ENCODE results near the gene TGFB1.
"Not testable (repeated sequence)": the region's sequence is repeated elsewhere in the genome, so short reads cannot be mapped to it uniquely, and the experiment has no call there.

The TGFB1 gene

GRCh38 chr19:41367848-41368301, 14.2 kb upstream of the TGFB1 start:
- no peak for DNase-seq

GRCh38 chr19:41366089-41366488, 12.4 kb upstream of the TGFB1 start:
- no peak for DNase-seq

GRCh38 chr19:41364524-41365391, 11.0 kb upstream of the TGFB1 start:
- no peak for DNase-seq

- DNase-seq: peak; percentile 99
Observed at GRCh38 chr19:41363753-41364523, 10.2 kb upstream of the TGFB1 start, which contains the start of gene B9D2. TSS of gene B9D2 (minus strand) at chr19:41364149. CDS start at chr19:41363519, 630 bp downstream.

GRCh38 chr19:41363371-41363752, 9.6 kb upstream of the TGFB1 start:
- no peak for DNase-seq

GRCh38 chr19:41362143-41362847, 8.6 kb upstream of the TGFB1 start:
- no peak for DNase-seq

- DNase-seq: no peak
Observed at GRCh38 chr19:41359741-41360140, 6.0 kb upstream of the TGFB1 start.

GRCh38 chr19:41357746-41358145, 4.0 kb upstream of the TGFB1 start:
- no peak for DNase-seq

GRCh38 chr19:41356984-41357739, 3.4 kb upstream of the TGFB1 start:
- DNase-seq: no peak

- DNase-seq: no peak
Observed at GRCh38 chr19:41355802-41356201, 2.1 kb upstream of the TGFB1 start.

- DNase-seq: no peak
Observed at GRCh38 chr19:41355035-41355434, 1.3 kb upstream of the TGFB1 start.

GRCh38 chr19:41354343-41354953, 726 bp upstream of the TGFB1 start:
- no peak for DNase-seq

GRCh38 chr19:41352609-41353465, 885 bp downstream of the TGFB1 start:
- peak; percentile 78 for DNase-seq

- no peak for DNase-seq
Observed at GRCh38 chr19:41352279-41352608, 1.5 kb downstream of the TGFB1 start.

GRCh38 chr19:41351339-41352245, 2.1 kb downstream of the TGFB1 start:
- DNase-seq: peak; percentile 74

- no peak for DNase-seq
Observed at GRCh38 chr19:41350735-41351338, 2.9 kb downstream of the TGFB1 start.

GRCh38 chr19:41346916-41347315, 6.8 kb downstream of the TGFB1 start:
- not testable (repeated sequence) for DNase-seq

GRCh38 chr19:41344162-41344561, 9.6 kb downstream of the TGFB1 start:
- no peak for DNase-seq

GRCh38 chr19:41341669-41342490, 11.8 kb downstream of the TGFB1 start:
- peak; percentile 39 for DNase-seq

All from NCI-H69 (cell line).